ENCODE results near the gene PCDHGA6.

PCDHGA6 gene

GRCh38 chr5:141359790-141360426, 13.8 kb upstream of the PCDHGA6 start, which contains the start of gene PCDHGB2:
PCDHGB2 (plus strand) TSS chr5:141359994; CDS start chr5:141360136, 142 bp downstream.
- ATAC-seq: peak; percentile 58
- no peak for TF ChIP-seq TSHZ2 (CRISPR knock-in tag; IDR thresholded peaks at IDR 0.05)
- TF ChIP-seq ESRRG (CRISPR knock-in tag; IDR thresholded peaks at IDR 0.05): no peak
- no peak for TF ChIP-seq ZFP30 (CRISPR knock-in tag; IDR thresholded peaks at IDR 0.05)

- ATAC-seq: no peak
- TF ChIP-seq ZNF565 (CRISPR knock-in tag; conservative IDR thresholded peaks at IDR 0.05; ENCODE audit: low read depth) (no peak), ARNTL (CRISPR knock-in tag; IDR thresholded peaks at IDR 0.05; ENCODE audit: borderline replicate concordance, low read depth) (no peak), TOX (CRISPR knock-in tag; IDR thresholded peaks at IDR 0.05; ENCODE audit: borderline replicate concordance) (no peak), CSRNP3 (CRISPR knock-in tag; IDR thresholded peaks at IDR 0.05) (no peak), POU6F1 (CRISPR knock-in tag; IDR thresholded peaks at IDR 0.05; ENCODE audit: borderline replicate concordance, low read depth) (no peak), CSDC2 (CRISPR knock-in tag; IDR thresholded peaks at IDR 0.05) (no peak), PPARA (CRISPR knock-in tag; IDR thresholded peaks at IDR 0.05; ENCODE audit: borderline replicate concordance) (no peak), BACH2 (CRISPR knock-in tag; IDR thresholded peaks at IDR 0.05; ENCODE audit: borderline replicate concordance) (no peak), CREB5 (CRISPR knock-in tag; IDR thresholded peaks at IDR 0.05; ENCODE audit: low read depth) (no peak), OSR1 (CRISPR knock-in tag; IDR thresholded peaks at IDR 0.05) (no peak), RARB (CRISPR knock-in tag; IDR thresholded peaks at IDR 0.05) (no peak)
Observed at GRCh38 chr5:141360685-141361084, 13.0 kb upstream of the PCDHGA6 start.

GRCh38 chr5:141362719-141363118, 11.0 kb upstream of the PCDHGA6 start:
- TF ChIP-seq ZNF70 (CRISPR knock-in tag; IDR thresholded peaks at IDR 0.05) (no peak), GLIS3 (CRISPR knock-in tag; IDR thresholded peaks at IDR 0.05) (no peak), BACH2 (CRISPR knock-in tag; IDR thresholded peaks at IDR 0.05; ENCODE audit: borderline replicate concordance) (no peak), ZC3H10 (CRISPR knock-in tag; IDR thresholded peaks at IDR 0.05) (no peak), ZNF565 (CRISPR knock-in tag; conservative IDR thresholded peaks at IDR 0.05; ENCODE audit: low read depth) (no peak), CREB5 (CRISPR knock-in tag; IDR thresholded peaks at IDR 0.05; ENCODE audit: low read depth) (no peak), ZFP30 (CRISPR knock-in tag; IDR thresholded peaks at IDR 0.05) (no peak), PPARA (CRISPR knock-in tag; IDR thresholded peaks at IDR 0.05; ENCODE audit: borderline replicate concordance) (no peak), RARB (CRISPR knock-in tag; IDR thresholded peaks at IDR 0.05) (no peak), ISL1 (CRISPR knock-in tag; IDR thresholded peaks at IDR 0.05) (no peak), OSR1 (CRISPR knock-in tag; IDR thresholded peaks at IDR 0.05) (no peak), SNAI2 (CRISPR knock-in tag; IDR thresholded peaks at IDR 0.05) (no peak), TCF4 (CRISPR knock-in tag; IDR thresholded peaks at IDR 0.05; ENCODE audit: borderline replicate concordance) (no peak), CSDC2 (CRISPR knock-in tag; IDR thresholded peaks at IDR 0.05) (no peak), POU6F1 (CRISPR knock-in tag; IDR thresholded peaks at IDR 0.05; ENCODE audit: borderline replicate concordance, low read depth) (no peak)
- no peak for ATAC-seq
